ENCODE data around the gene KCNJ15. TPM values are rescaled to one million over a fixed set of nuclear protein-coding genes. Genes with fewer than 3 reads are reported as not detected.

The KCNJ15 gene
- total and polyA plus RNA-seq, 2 of the 4 experiments (the other 2 are of a cell fraction) = under 0.01 to 0.07 TPM

DNA sequence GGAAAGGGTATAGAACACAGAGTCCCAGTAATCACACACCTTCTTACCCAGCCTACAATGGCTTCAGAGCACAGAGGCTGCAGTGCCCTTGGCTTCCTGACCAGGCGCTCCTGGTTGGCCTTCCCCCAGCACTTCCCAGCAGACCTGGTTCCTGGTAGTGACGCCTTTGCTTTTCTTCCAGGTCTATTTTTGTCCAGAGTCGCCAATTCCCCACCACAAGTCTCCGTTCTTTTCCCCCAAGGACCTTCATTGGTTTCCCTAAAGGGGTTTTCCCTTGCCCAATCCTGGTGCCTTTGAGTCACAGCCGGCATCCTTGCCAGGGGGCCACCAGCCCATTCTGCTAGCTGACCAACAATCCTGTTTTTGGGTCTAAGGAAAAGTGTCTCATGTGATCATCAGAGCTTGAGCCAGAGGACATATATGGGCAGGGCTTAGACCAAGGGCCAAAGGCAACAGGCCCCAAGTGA lies 84.8 kb downstream of the KCNJ15 start:
- no peak overlapping the region for H2AK5ac ChIP-seq (ENCODE audit: low read depth, low read length)
- no peaks in the 10 kb centered on the region for H3K27me3 ChIP-seq (ENCODE audit: control insufficient read depth, insufficient read depth, low read length)
- ChIA-PET CTCF (no interaction called here), POLR2A (ENCODE audit: unreplicated experiment) (no interaction called here)
- no peak overlapping the region for H3K4me3 ChIP-seq (ENCODE audit: insufficient read depth, low read depth, low read length)
- dilution Hi-C loops (cut with HindIII; ENCODE audit: low sequenced_read_pairs, unreplicated experiment) = no loop called here
- H2BK20ac ChIP-seq (ENCODE audit: low read depth, low read length) = no peak overlapping the region
- H3K14ac ChIP-seq (replicated peaks; ENCODE audit: low read depth, low read length) = no peak overlapping the region
- no peak overlapping the region for H3K27ac ChIP-seq (ENCODE audit: insufficient read depth, low read length)
- no peak overlapping the region for H2BK120ac ChIP-seq (ENCODE audit: low read depth, low read length)
- H2BK15ac ChIP-seq (ENCODE audit: low read depth, low read length) = no peak overlapping the region
- ATAC-seq (ENCODE audit: low read depth) (no peak), DNase-seq (no peak)
- in situ Hi-C loops (cut with MboI; ENCODE audit: low sequenced_read_pairs) = no loop called here
- peaks cover 3% of the 10 kb centered on the region; the same call in 1 of the 2 replicates for H3K4me1 ChIP-seq (ENCODE audit: control insufficient read depth, insufficient read depth, low read length)
- no peaks in the 10 kb centered on the region for H3K36me3 ChIP-seq (ENCODE audit: control insufficient read depth, insufficient read depth, low read length)
- no peaks in the 10 kb centered on the region for H3K79me1 ChIP-seq (ENCODE audit: low read depth in 1 of 2, low read length in 2 of 2)
- no CpG with 5 or more reads among the region's 5 CpGs for WGBS, 2 experiments (ENCODE audit: extremely low coverage in 2 of 2, insufficient read length in 1 of 2)
- no peak overlapping the region for H2AK9ac ChIP-seq (replicated peaks; ENCODE audit: low read depth, low read length, poor library complexity)
- H3K4ac ChIP-seq (ENCODE audit: low read depth, low read length) = no peak overlapping the region
- no peak overlapping the region for H3K23ac ChIP-seq (ENCODE audit: low read depth, low read length)
- no peak overlapping the region for H4K91ac ChIP-seq (ENCODE audit: insufficient read depth, low read depth, low read length)
- H3K9me1 ChIP-seq (ENCODE audit: insufficient read depth, low read length) = no peaks in the 10 kb centered on the region; the same call in 1 of the 2 replicates
- H2BK5ac ChIP-seq (ENCODE audit: low read depth, low read length, poor library complexity, severe bottlenecking) = no peak overlapping the region
- H3K18ac ChIP-seq (ENCODE audit: low read depth, low read length) = no peak overlapping the region
- no peak overlapping the region for H4K5ac ChIP-seq (ENCODE audit: low read depth, low read length)
- no peak overlapping the region for H3K56ac ChIP-seq (ENCODE audit: extremely low read depth, insufficient read depth, low read length)
- no peak overlapping the region for H3K9ac ChIP-seq (ENCODE audit: low read depth, low read length)
- no peaks in the 10 kb centered on the region for H3K9me3 ChIP-seq (ENCODE audit: control insufficient read depth, insufficient read depth, low read length)
- H4K20me1 ChIP-seq (ENCODE audit: insufficient read depth, low read length) = no peaks in the 10 kb centered on the region
- H4K8ac ChIP-seq (ENCODE audit: low read depth in 2 of 2, low read length in 2 of 2) = no peak overlapping the region
- TF ChIP-seq MXI1 (IDR thresholded peaks at IDR 0.05; ENCODE audit: borderline replicate concordance, low read depth, low read length) = no peak
- no peak for TF ChIP-seq RAD21 (IDR thresholded peaks at IDR 0.05; ENCODE audit: low read length)
- no peak for TF ChIP-seq FOS (IDR thresholded peaks at IDR 0.05; ENCODE audit: low read depth, low read length)
- TF ChIP-seq CEBPB (IDR thresholded peaks at IDR 0.05; ENCODE audit: low read depth, low read length) = no peak
- no peak for TF ChIP-seq SMC3 (IDR thresholded peaks at IDR 0.05; ENCODE audit: low read depth, low read length)
- no peak for TF ChIP-seq POLR2A (IDR thresholded peaks at IDR 0.05; ENCODE audit: low read depth, low read length)
- no peak for TF ChIP-seq RFX5 (IDR thresholded peaks at IDR 0.05; ENCODE audit: low read depth, low read length)
- TF ChIP-seq, protein P1, sequence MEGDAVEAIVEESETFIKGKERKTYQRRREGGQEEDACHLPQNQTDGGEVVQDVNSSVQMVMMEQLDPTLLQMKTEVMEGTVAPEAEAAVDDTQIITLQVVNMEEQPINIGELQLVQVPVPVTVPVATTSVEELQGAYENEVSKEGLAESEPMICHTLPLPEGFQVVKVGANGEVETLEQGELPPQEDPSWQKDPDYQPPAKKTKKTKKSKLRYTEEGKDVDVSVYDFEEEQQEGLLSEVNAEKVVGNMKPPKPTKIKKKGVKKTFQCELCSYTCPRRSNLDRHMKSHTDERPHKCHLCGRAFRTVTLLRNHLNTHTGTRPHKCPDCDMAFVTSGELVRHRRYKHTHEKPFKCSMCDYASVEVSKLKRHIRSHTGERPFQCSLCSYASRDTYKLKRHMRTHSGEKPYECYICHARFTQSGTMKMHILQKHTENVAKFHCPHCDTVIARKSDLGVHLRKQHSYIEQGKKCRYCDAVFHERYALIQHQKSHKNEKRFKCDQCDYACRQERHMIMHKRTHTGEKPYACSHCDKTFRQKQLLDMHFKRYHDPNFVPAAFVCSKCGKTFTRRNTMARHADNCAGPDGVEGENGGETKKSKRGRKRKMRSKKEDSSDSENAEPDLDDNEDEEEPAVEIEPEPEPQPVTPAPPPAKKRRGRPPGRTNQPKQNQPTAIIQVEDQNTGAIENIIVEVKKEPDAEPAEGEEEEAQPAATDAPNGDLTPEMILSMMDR (conservative IDR thresholded peaks at IDR 0.05; ENCODE audit: low read depth, low read length) = no peak
- no peak for TF ChIP-seq MAZ (IDR thresholded peaks at IDR 0.05; ENCODE audit: borderline replicate concordance, low read depth, low read length)
- TF ChIP-seq NFE2L2 (IDR thresholded peaks at IDR 0.05; ENCODE audit: low read depth, low read length) = no peak
- TF ChIP-seq BHLHE40 (IDR thresholded peaks at IDR 0.05; ENCODE audit: low read depth, low read length) = no peak
- TF ChIP-seq RCOR1 (IDR thresholded peaks at IDR 0.05; ENCODE audit: insufficient replicate concordance, low read length) = no peak
- no peak for TF ChIP-seq MAFK (IDR thresholded peaks at IDR 0.05; ENCODE audit: low read depth, low read length)
- TF ChIP-seq, protein P2, sequence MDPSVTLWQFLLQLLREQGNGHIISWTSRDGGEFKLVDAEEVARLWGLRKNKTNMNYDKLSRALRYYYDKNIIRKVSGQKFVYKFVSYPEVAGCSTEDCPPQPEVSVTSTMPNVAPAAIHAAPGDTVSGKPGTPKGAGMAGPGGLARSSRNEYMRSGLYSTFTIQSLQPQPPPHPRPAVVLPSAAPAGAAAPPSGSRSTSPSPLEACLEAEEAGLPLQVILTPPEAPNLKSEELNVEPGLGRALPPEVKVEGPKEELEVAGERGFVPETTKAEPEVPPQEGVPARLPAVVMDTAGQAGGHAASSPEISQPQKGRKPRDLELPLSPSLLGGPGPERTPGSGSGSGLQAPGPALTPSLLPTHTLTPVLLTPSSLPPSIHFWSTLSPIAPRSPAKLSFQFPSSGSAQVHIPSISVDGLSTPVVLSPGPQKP (IDR thresholded peaks at IDR 0.05; ENCODE audit: borderline replicate concordance, low read depth, low read length) = no peak
- TF ChIP-seq, protein P3, sequence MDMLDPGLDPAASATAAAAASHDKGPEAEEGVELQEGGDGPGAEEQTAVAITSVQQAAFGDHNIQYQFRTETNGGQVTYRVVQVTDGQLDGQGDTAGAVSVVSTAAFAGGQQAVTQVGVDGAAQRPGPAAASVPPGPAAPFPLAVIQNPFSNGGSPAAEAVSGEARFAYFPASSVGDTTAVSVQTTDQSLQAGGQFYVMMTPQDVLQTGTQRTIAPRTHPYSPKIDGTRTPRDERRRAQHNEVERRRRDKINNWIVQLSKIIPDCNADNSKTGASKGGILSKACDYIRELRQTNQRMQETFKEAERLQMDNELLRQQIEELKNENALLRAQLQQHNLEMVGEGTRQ (IDR thresholded peaks at IDR 0.05; ENCODE audit: low read depth, low read length) = no peak
- TF ChIP-seq CHD1 (IDR thresholded peaks at IDR 0.05; ENCODE audit: low read depth, low read length) = no peak
- H2AFZ ChIP-seq (replicated peaks; ENCODE audit: low read length, poor library complexity) = no peak overlapping the region
- BruUV-seq (replicated peaks) = no TSS peak
- intact Hi-C loops (cut with micrococcal nuclease) = no loop called here
- H3K4me2 ChIP-seq (ENCODE audit: low read depth, low read length) = no peak overlapping the region

Measured in IMR-90 (cell line).